ENCODE results near the gene AK8.

Gene AK8

DNA sequence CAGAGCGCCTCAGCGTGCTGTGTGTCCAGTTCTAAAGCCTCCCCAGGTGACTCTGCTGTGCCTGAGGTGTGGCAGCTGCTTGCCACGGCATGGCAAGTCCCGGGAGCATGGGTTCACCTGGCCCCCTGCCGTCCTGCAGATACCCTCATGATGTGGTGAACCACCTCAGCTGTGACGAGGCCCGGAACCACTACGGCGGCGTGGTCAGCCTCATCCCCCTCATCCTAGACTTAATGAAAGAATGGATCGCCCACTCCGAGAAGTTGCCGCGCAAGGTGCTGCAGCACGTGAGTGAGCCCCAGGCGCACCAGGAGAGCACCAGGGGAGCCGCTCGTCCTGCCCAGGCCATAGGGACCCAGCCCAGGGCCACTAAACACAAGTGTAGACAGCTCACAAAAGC lies 10.1 kb upstream of the AK8 start:
- TF ChIP-seq CTCF (IDR thresholded peaks at IDR 0.05; ENCODE audit: low read length, missing control alignments) = no peak
- DNase-seq (ENCODE audit: low read depth) = no peak
- no peak overlapping the region for H3K4me3 ChIP-seq (replicated peaks; ENCODE audit: low read depth, low read length)

GRCh38 chr9:132887181-132888120 lies 9.4 kb upstream of the AK8 start:
- TF ChIP-seq CTCF (IDR thresholded peaks at IDR 0.05; ENCODE audit: low read length, missing control alignments) = no peak
- DNase-seq (ENCODE audit: low read depth) = no peak
- H3K4me3 ChIP-seq (replicated peaks; ENCODE audit: low read depth, low read length) = no peak overlapping the region

DNA sequence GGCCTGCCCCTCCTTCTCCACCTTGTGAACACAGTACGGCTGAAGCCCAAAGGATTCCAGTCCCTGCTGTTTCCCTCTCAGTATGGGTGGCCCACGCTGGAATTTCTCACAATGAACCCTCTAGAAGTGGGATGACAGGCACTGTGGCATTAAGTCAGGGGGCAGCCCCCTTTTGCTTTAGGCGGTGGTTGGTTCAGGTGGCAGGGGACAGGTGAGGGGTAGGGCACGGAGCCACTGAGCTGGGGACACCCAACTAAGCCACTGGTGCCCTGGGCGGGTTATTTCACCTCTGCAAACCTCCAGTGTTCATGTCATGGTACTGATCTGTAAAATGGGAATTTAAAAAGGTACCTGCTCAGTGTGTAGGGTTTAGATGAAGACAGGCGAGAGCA lies 8.2 kb upstream of the AK8 start:
- no peak for DNase-seq (ENCODE audit: low read depth)
- TF ChIP-seq CTCF (IDR thresholded peaks at IDR 0.05; ENCODE audit: low read length, missing control alignments) = no peak
- H3K4me3 ChIP-seq (replicated peaks; ENCODE audit: low read depth, low read length) = no peak overlapping the region

GRCh38 chr9:132885720-132886333 lies 7.7 kb upstream of the AK8 start:
- no peak for DNase-seq (ENCODE audit: low read depth)
- TF ChIP-seq CTCF (IDR thresholded peaks at IDR 0.05; ENCODE audit: low read length, missing control alignments) = no peak

DNA sequence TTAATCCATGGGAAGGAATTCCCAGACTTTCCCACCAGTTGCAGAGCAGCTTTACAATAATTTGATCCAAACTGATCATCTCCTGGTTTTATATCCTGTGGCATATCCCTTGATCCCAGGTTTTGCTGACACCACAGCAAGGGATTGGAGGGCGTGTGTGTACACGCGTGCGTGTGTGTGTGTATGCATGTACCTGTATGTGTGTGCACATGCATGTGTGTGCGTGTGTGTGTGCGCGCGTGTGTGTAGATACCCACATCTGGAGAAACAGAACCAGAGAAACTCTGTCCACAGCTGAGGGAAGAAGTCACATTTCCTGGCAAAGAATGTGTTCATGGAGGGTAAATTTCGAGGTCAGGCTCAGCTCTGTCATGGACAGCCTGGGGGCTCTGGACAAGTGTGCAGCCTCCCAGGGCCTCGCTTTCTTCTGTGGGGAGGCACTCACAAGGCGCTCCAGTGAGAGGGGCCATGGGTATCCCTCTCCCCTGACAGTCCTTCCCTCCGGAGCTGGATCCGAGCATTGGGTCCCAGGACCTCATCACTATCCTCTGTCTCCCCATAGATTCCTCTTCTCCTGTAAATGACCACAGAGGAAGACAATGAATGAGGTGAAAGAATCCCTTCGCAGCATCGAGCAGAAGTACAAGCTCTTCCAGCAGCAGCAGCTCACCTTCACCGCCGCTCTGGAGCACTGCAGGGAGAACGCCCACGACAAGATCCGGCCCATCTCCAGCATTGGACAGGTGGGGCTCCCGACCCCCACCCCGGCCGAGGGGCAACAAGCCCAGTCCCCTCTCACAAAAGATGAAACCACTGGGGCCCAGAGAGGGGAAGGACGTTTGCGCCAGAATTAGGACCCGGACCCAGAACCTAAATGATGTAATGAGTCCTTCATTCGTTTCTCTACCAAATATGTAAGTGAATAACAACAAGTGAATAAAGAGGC lies 5.5 kb upstream of the AK8 start:
- no peak for DNase-seq (ENCODE audit: low read depth)
- no peak overlapping the region for H3K4me3 ChIP-seq (replicated peaks; ENCODE audit: low read depth, low read length)
- no peak for TF ChIP-seq CTCF (IDR thresholded peaks at IDR 0.05; ENCODE audit: low read length, missing control alignments)

More at GRCh38 chr9:132885720-132886333, 7.7 kb upstream of the AK8 start:
- no peak overlapping the region for H3K4me3 ChIP-seq (replicated peaks; ENCODE audit: low read depth, low read length)

- no peak for TF ChIP-seq CTCF (IDR thresholded peaks at IDR 0.05; ENCODE audit: low read length, missing control alignments)
- H3K4me3 ChIP-seq (replicated peaks; ENCODE audit: low read depth, low read length) = no peak overlapping the region
- DNase-seq (ENCODE audit: low read depth) = no peak
Observed at GRCh38 chr9:132882616-132883015, 4.5 kb upstream of the AK8 start.
